ENCODE data around the gene TDRD10.

DNA sequence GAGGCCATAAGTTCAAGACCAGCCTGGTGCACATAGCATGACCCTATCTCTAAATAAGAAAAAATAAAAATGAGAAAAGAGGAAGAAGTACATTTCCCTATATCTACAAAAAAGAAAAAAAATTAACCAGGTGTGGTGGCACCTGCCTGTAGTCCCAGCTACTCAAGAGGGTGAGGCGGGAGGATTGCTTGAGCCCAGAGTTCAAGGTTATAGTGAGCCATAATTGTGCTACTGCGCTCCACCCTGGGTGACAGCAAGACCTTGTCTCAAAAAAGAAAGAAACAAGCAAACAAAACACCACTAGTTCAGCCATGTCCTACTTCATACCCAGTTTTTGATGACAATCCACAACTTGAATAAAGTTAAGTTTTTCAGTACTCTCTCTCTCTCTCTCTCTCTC, 30.7 kb upstream of the TDRD10 start:
- TF ChIP-seq, protein P1, sequence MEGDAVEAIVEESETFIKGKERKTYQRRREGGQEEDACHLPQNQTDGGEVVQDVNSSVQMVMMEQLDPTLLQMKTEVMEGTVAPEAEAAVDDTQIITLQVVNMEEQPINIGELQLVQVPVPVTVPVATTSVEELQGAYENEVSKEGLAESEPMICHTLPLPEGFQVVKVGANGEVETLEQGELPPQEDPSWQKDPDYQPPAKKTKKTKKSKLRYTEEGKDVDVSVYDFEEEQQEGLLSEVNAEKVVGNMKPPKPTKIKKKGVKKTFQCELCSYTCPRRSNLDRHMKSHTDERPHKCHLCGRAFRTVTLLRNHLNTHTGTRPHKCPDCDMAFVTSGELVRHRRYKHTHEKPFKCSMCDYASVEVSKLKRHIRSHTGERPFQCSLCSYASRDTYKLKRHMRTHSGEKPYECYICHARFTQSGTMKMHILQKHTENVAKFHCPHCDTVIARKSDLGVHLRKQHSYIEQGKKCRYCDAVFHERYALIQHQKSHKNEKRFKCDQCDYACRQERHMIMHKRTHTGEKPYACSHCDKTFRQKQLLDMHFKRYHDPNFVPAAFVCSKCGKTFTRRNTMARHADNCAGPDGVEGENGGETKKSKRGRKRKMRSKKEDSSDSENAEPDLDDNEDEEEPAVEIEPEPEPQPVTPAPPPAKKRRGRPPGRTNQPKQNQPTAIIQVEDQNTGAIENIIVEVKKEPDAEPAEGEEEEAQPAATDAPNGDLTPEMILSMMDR (IDR thresholded peaks at IDR 0.05 in 4 of 5, conservative IDR thresholded peaks at IDR 0.05 in 1 of 5): no peak
- TF ChIP-seq POLR2A (IDR thresholded peaks at IDR 0.05): no peak

Measured in gastrocnemius medialis (tissue), 4 donors.